HG02852 (cell line): ENCODE data around the gene WAC.
"Not testable (repeated sequence)": the region's sequence is repeated elsewhere in the genome, so short reads cannot be mapped to it uniquely, and the experiment has no call there.

ENCODE experiments used
- ATAC-seq: cut with Tn5 transposase; IDR thresholded peaks from one replicate; pipeline ENCODE4 v1.9.1; 2021; ENCODE audit warnings: mild to moderate bottlenecking, moderate library complexity; ENCODE audit not compliant: unreplicated experiment

Gene WAC, protein sequence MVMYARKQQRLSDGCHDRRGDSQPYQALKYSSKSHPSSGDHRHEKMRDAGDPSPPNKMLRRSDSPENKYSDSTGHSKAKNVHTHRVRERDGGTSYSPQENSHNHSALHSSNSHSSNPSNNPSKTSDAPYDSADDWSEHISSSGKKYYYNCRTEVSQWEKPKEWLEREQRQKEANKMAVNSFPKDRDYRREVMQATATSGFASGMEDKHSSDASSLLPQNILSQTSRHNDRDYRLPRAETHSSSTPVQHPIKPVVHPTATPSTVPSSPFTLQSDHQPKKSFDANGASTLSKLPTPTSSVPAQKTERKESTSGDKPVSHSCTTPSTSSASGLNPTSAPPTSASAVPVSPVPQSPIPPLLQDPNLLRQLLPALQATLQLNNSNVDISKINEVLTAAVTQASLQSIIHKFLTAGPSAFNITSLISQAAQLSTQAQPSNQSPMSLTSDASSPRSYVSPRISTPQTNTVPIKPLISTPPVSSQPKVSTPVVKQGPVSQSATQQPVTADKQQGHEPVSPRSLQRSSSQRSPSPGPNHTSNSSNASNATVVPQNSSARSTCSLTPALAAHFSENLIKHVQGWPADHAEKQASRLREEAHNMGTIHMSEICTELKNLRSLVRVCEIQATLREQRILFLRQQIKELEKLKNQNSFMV

DNA sequence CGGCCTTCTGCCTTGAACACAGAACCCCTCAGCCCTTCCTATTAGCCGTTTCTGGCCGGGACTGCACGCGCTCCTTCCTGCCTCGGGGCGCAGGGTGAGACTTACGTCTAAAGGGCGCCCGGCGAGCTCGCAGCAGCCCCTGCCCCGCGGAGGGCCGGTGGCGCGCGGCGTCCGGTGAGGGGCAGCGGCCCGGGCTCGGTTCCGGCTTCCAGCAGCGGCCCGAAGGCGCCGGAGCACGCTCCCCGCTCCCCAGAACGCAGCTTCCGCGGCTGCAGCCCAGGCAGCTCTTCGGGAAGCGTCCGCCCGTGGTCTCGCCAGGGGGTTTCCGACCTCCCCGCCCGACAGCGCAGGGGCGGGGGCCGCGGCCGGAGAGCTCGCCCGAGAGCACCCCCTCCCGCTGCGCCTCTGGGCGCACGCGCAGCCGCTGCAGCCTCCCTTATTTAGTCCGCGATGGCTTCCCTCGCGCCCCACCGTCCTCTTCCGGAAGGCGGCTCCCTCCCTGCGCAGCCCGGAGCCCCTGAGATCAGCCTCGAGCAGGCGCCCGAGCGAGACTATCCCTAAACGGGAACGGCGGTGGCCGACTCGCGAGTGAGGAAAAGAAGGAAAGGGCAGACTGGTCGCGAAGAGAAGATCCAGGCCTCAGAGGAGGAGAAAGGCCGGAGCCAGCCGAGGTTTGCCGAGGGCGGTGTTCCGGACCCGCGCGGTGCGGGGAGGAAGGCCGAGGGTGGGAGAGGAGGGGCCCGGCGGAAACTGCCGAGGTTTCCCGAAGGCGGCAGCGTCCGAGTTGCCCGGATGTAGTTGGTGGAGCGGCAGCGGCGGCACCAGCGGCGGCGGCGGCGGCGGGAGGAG, at the start of gene WAC:
Gene WAC, plus strand, starts transcription at position 782 of the 849 bp plus-strand sequence. CDS start 462 bp downstream, outside the sequence.
- ATAC-seq: peak; percentile 77

DNA sequence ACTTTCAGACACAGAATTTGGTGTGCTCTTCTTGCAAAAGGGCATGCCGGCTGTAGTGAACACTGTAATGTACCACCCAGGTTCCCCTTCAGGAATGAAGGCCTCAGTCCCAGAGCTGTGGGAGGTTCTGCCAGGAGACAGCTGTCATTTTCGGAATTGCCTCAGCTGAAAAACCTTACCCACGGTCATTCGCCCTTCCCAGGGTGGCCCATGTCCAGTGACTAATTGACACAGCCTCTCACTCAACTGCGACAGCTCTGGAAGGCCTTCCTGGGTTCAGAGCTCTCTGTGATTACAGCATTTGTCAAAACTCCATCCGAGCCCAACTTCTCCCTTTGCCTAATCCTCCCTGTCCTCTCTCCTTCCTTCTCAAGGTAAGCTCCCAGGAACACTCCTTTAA, 43.7 kb upstream of the WAC start:
- ATAC-seq: no peak

DNA sequence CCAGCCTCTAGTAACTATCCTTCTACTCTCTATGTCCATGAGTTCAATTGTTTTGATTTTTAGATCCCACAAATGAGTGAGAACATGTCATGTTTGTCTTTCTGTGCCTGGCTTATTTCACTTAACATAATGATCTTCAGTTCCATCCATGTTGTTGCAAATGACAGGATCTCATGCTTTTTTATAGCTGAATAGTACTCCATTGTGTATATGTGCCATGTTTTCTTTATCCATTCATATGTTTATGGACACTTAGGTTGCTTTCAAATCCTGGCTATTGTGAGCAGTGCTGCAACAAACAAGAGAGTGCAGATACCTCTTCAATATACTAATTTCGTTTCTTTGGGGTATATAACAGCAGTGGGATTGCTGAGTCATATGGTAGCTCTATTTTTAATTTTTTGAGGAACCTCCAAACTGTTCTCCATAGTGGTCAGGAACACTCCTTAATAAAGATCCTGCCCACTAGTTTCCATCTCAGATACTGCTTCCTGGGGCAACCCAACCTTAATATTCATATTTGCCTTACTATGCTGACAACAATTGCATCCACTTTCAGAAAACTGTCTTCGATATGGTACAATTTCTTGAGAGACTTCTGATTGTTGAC, 42.6 kb upstream of the WAC start:
- not testable (repeated sequence) for ATAC-seq

DNA sequence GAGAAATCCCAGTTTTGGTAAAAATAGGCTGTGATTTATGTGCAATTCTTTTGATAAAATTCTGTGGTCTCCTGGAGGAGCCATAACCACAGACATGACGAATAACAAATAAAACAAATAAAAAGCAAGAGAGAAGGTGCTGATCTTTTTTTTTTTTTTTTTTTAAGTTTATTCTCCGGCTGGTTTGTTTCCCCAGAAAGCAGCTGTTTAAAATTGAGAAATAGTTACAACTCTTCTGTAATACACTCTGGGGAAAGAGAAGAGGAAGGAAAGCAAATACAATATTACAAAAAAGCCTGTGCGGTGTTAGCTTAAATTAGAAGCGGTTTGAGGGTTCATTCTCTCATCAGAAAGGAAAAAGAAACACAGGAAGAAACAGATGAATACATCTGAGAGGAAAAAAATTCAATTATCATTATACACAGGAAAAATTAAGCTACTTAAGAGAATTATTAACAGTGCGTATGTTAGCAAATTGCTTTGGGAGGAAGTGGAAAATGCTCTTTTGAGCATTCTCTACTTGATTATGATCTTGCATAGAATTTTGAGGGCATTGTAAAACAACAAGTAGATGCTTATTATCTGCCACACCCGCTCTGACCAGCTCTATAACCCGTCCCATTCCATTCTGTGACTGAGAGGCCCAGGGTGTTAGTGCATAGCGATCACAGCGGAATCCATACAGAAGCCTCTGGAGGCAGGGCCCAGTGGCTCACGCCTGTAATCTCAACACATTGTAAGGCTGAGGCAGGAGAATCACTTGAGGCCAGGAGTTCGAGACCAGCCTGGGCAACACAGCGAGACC, 40.6 kb upstream of the WAC start:
- no peak for ATAC-seq

DNA sequence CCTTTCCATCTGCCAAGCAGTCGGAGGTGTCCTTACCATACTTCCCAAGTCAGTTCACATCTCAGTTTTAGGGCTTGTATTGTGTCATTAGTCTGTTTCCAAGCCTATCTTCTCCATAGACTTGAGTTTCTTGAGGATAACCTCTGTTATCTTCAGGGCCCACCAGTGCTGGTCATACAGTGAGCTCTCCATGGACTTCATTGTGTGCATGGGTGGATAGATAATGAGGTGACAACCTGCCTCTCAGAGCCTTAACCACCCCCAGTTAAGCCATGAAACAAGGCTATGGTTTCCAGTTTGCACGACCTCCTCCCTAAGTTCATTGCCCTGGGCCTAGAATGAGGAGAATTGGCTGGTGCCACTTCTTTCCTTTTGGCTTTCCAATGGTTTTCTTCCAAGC, 38.5 kb upstream of the WAC start:
- no peak for ATAC-seq

DNA sequence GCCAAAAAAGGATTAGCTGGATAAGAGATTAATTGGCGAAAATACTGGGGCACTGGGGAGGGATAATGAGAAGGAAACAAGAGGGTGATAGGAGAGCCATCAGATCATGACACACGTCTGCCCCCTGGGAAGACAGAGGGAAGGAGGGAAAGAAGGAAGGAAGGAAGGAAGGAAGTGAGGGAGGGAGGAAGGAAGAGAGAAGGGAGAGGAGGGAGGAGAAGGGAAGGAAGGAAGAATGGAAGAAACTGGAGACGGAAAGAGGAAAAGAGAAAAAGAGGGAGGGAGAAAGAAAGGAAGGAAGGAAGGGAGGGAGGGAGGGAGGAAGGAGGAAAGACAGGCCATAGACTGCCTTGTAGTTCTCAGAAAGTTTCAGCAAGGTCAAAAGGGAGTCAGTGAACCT, 37.8 kb upstream of the WAC start:
- no peak for ATAC-seq

DNA sequence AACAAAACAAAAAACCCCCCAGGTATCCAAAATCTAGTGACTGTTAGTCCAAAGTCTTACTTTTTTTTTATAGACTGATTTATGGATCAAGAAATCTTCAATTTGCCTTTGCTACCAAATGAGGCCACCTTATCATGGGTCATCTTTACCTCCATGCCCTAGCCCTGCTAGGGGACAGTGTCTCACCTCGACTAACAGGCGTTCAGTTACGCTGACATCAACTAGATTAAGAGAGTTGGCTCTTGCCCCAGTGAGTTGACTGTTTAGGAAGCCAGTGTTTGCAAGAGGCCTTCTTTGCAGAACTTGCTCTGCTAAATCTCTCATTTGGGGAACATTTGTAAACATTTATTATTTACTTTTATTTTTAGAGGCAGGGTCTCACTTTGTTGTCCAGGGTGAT, 36.9 kb upstream of the WAC start:
- no peak for ATAC-seq

DNA sequence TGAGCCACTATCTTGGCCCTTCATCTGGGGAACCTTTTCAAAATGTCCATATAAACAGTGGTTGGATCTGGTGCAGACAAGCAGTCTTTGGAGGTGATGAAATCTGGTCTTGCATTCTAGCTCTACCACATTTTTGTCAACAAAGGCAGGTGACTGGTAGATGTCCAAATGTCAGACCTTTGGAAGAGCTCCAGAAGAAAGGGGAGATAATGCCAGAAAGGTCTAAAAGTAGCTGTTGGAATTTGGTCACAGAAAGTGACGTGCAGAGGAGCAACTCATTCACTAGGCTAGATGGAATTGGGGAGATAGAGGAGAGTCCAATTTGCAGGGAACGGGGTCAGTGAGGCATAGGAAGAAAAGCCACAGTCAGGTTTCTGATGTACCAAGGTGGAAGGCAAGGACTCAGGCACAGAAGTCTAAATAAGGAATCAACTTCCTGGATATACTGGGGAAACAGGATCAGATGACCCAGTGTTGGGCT, 36.4 kb upstream of the WAC start:
- no peak for ATAC-seq

DNA sequence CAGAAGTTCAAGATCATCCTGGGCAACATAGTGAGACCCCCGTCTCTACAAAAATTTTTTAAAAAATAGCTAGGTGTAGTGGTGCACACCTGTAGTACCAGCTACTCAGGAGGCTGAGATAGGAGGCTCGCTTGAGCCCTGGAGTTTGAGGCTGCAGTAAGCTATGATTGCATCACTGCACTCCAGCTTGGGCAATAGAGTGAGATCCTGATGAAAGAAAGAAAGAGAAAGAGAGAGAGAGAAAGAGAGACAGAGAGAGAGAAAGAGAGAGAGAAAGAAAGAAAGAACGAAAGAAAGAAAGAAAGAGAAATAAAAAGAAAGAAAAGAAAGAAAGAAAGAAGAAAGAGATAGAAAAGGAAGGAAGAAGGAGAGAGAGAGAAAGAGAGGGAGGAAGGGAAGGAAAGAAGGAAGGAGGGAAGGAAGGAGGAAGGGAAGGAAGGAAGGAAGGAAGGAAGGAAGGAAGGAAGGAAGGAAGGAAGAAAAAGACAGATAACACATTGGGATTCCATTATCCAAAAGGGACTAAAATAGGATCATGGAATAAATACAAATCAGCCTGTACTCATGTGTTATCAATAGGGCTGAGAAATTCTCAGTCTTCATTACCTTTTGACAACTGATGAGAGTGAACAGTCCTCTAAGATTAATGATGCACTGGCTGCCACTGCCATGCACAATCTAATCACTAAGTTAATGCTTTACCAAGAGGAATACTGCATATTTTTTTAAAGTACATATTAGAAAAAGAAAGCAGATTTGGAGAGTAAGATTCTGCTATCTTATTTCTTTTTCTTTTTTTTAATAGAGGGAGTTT, 35.4 kb upstream of the WAC start:
- ATAC-seq: no peak

DNA sequence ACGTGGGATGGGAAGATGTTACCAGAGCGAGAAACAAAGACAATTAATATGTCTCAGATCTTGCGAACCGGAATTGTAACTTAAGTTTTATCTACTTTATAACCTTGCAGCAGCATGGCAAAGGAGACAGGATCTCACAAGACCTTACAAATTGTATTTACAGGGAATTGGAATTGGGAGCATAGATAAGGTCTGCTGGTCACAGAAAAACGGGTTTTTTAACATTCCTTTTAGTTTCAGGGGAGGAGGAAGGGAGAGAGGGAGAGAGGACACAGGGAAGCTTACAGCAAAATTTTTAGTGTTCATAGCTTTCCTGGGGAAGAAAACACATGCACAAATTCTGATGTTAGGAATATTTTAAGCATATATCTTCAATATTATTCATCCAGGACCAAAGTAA, 32.7 kb upstream of the WAC start:
- not testable (repeated sequence) for ATAC-seq

DNA sequence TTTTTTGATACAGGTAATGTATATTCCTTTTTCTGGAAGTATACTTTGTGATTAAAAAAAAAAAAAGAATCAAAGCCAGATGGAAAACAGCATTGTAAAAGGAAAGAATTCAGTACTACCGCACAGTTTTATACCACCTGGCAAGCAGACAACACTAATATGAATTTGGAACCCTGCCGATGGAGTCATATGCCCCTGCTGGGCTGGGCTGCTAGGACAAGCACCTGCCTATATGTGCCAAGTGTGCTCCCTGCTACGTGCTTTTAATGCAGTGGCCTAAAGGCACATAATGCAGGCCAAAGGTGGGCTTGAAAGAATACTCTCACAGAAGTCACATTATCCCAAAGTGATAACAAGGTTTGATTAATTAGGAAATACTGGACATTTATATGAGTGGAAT, 29.8 kb upstream of the WAC start:
- no peak for ATAC-seq

DNA sequence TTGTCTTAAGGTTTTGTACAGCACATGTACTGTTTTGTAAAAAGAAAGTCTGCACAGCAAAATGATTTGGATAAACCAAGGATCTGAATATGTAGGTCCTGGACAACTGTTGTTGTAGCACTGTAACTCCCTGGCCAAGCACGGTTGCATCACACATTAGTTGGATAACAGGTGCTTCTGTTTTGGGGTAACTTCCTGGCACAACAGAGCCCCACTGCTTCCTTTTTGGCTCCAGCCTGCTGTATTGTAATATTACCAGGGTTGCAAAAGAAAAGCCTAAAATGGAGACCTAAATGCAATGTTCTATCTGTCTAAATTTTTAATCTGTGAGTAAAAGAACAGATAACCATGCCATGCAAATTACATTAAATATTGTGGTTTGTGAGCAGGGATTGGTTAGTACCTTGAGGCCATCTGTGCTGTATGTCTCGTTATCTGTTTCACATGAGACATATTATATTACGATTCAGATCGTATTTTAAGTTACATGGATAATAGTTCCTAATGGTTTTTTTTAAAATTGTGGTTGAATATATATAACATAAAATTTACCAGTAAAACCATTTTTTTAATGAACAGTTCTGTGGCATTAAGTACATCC, 27.5 kb upstream of the WAC start:
- ATAC-seq: no peak

DNA sequence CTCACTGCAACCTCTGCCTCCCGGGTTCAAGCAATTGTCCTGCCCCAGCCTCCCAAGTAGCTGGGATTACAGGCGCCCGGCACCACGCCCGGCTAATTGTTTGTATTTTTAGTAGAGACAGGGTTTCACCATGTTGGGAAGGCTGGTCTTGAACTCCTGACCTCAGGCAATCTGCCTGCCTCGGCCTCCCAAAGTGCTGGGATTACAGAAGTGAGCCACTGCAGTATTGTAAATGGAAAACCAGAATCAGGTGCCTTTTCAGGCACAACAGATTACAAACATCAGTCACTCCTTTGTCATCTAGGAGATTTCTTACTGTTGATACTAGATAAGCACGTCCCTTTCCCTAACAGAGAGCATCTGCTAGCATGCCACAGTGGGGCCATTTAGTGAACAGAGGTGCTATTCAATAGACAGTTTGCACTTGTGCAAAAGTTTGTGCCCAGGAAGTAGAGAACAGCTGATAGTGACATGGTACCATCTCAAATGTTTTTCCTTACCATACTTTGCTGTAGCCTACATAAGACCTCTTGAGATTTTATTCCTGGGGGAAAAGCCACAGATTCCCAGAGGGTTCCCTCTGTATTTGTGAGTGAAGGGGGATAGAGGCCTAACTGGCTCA, 24.5 kb upstream of the WAC start:
- no peak for ATAC-seq

DNA sequence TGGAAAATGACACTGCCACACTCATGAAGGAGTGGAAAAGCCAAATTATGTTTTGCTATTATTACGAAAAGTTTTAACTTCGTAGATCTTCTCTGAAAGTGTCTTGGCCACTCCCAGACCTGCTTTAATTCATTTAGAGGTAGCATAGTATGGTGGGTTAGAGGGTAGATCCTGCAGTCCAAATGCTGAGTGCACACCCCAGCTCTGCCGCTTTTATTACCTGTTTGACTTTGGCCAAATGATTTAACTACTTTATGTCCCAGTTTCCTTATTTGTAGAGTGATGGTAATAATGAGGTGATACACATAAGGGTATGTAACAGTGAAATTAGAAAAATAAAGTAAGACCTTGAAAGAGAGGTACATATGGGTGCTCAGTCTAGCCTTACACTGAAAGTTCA, 23.6 kb upstream of the WAC start:
- no peak for ATAC-seq

DNA sequence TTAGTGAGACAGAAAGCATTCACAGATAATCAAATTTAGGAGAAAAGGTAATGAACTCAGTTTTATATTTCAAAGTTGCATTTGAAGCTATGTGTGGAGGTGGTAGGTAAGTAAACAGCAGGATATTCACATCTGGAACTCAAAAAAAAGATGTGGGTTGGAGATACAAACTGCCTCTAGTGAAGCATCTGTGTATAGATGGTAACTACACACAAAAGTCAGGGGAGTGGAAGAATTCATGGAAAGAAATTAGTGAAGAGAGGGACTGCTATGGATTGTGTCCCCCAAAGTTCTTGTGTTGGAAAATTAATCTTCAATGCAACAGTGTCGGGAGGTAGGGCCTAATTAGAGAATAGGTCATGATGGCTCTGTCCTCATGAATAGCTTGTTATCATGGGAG, 18.3 kb upstream of the WAC start:
- ATAC-seq: no peak

DNA sequence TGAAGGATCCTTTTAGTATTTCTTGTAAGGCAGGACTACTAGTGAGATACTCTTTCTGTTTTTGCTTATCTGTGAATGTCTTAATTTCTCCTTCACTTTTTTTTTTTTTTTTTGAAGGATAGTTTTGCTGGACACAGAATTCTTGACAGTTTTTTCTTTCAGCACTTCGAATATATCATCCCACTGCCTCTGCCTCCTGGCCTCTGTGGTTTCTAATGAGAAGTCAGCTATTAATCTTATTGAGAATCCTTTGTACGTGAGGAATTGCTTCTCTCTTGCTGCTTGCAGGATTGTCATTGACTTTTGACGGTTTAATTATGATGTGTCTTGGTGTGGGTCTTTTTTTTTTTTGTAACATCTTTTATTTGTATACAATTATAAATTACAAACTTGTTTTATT, 12.6 kb upstream of the WAC start:
- ATAC-seq: no peak

DNA sequence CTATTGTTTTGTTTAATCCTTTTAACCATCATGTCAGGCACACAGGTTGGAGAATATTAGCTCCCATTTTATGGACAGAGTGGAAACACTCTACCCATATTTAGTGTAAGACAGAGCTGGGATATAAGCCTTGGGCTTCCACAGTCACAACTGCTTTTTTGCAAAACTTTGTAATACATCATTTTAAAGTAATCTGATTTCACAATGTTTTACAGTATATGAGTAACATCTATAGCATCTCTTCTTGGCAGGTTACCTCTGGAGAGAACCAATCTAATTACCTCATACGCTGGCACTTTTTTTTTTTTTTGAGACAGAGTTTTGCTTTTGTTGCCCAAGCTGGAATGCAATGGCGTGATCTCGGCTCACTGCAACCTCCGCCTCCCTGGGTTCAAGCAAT, 12.1 kb upstream of the WAC start:
- ATAC-seq: not testable (repeated sequence)

DNA sequence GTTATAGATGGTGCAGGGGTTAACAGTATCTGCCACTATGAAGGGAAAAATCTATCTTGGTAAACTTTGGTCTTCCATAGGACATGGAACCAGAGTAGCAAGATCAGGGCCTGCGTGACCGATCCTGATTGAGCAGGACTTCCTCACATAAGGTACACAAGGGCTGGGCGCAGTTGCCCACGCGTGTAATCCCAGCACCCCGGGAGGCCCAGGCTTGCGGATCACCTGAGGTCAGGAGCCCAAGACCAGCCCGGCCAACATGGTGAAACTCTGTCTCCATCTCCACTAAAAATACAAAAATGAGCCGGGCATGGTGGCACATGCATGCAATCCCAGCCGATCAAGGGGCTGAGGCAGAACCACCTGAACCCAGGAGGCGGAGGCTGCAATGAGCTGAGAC, 11.0 kb upstream of the WAC start:
- not testable (repeated sequence) for ATAC-seq
